ENCODE data around the gene EBF3. TPM values are rescaled to one million over a fixed set of nuclear protein-coding genes. Genes with fewer than 3 reads are reported as not detected.

The EBF3 gene
- total and polyA plus RNA-seq, 4 donors = 0.13 to 23.3 (median 4.3) TPM

DNA sequence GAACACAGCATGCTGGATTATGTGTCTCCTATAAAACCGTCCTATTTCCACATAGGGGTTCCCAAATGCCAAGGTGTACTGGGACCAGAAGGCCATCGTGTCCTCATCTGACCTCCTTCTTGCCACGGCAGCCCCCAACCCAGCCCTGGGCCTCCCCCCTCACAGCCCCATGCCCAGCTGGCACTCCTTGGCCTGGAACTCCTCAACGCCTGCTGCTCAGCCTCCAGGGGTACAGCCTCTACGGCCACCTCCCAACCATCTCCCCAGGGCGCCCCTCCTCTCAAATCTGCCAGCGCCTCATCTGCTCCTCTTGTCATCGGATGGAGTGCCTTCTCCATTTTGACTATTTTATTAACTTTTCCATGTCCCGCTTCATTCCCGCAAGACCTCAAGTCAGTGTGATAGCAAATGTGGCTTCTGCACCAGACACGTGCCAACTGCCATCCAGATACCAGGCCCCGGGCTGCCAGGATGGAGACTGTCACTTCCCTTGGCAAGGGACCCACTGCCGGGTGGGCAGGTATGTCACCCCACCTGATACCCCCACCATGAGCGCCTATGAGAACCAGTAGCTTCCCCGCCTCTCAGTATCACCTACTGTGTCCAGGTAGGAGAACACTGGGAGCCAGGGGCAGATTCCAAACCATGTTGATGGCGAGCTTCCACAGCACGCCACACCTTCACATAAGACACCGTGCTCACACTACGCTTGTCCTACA is 106.7 kb downstream of the EBF3 start:
- no peaks in the 10 kb centered on the region for H3K4me1 ChIP-seq (ENCODE audit: control insufficient read depth in 1 of 2, insufficient read depth in 2 of 2, low read length in 2 of 2)
- intact Hi-C loops (cut with DNase I) = no loop called here
- H3K27ac ChIP-seq (ENCODE audit: low read depth in 1 of 2, low read length in 2 of 2) = no peak overlapping the region
- H3K9me3 ChIP-seq (ENCODE audit: control insufficient read depth, low read length) = peaks cover 5% of the 10 kb centered on the region
- no peak overlapping the region for H3K4me3 ChIP-seq (ENCODE audit: low read length in 2 of 2)
- no peaks in the 10 kb centered on the region for H3K36me3 ChIP-seq (ENCODE audit: control insufficient read depth in 1 of 2, insufficient read depth in 2 of 2, low read length in 1 of 2)
- DNase-seq = peak in 1 of 2 donors; percentile 64
- ATAC-seq (ENCODE audit: low FRiP score) = no peak
- 93 to 95% methylated on average over 19 of the region's 19 CpGs for WGBS, 2 donors
- H3K27me3 ChIP-seq (ENCODE audit: control insufficient read depth in 1 of 2, insufficient read depth in 2 of 2, low read length in 1 of 2) = peaks cover 0 to 1% of the 10 kb centered on the region in 2 donors

DNA sequence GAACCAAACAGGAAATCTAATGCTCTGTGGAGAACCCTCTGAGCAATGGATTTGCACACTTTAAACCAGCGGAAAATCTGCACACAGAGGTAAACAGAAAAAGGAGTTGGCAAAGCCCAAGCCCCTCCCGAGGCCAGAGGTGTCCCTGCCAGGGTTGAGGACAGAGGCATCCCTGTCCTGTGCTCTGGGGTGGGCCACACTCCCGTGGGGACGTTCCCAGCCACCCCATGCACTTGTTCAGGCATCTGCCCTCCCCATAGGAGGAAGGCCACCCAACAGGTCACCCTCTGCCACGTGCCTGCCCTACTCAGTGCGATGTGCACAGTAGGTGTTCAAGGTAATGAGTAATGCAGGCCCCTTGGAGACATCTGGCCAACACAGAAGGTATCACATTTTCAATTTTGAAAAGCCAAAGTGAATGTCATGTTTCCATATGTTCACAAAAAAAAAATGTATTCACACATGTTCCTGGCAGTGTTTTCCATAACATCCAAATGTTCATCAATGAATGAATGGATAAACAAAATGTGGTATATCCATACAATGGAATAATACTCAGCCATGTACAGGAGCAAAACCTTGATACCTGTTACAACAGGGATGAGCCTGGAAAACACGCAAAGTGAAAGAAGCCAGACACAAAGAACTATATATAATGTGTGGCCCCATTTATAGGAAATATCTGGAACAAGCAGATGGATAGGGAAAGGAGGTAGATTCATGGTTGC is 108.1 kb downstream of the EBF3 start:
- intact Hi-C loops (cut with DNase I) = no loop called here
- no peaks in the 10 kb centered on the region for H3K4me1 ChIP-seq (ENCODE audit: control insufficient read depth in 1 of 2, insufficient read depth in 2 of 2, low read length in 2 of 2)
- H3K27me3 ChIP-seq (ENCODE audit: control insufficient read depth in 1 of 2, insufficient read depth in 2 of 2, low read length in 1 of 2) = peaks cover 0 to 1% of the 10 kb centered on the region in 2 donors
- no peak overlapping the region for H3K27ac ChIP-seq (ENCODE audit: low read depth in 1 of 2, low read length in 2 of 2)
- WGBS, 2 donors = 82 to 86% methylated on average over 7 of the region's 7 CpGs
- ATAC-seq (ENCODE audit: low FRiP score) (peak; percentile 29), DNase-seq (peak in 1 of 2 donors; percentile 22)
- peaks cover 5% of the 10 kb centered on the region for H3K9me3 ChIP-seq (ENCODE audit: control insufficient read depth, low read length)
- no peak overlapping the region for H3K4me3 ChIP-seq (ENCODE audit: low read length in 2 of 2)
- no peaks in the 10 kb centered on the region for H3K36me3 ChIP-seq (ENCODE audit: control insufficient read depth in 1 of 2, insufficient read depth in 2 of 2, low read length in 1 of 2)

DNA sequence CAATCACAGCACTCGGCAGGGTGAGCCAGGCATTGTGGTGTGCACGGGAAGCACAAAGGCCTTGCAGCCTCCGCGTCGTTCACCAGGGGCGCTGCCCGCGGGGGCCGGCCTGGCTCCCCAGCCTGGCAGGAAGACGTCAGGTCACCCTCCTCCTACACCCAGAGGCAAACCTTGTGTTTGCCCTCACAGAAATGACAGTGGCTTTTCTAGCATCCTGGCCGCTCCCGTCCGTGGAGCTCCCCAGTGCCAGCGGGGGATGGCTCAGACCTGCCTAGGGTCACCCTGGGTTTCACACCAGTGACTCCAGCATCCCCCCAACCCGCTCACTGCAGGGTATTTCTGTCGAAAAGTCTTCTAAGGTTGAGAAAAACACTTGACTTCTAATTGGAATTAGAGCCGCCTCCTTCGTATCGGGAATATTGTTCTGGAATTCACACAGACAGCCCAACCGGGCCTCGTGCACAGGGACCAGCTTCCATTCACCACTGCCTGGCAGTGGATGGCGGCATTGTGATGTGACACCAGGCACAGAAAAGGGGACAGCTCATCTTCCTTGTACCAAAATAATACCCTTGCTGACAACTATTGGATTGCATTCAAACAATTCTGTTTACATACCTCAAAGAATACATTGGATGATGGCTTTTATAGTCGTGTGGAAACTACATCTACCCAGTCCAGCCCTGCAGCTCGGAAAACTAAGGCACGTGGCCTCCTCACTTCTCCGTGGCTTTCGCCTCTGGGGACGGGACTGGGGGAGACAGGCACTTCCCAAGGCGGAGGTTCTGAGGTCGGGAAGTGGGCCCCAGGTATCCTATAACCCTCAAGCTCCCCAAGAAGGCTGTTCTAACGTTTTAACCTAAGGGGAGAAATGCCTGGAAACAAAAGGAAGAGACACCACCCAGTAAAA is 109.0 kb downstream of the EBF3 start:
- Histone ChIP-seq H3K27me3 (ENCODE audit: control insufficient read depth in 1 of 2, insufficient read depth in 2 of 2, low read length in 1 of 2) (peaks cover under 1 to 1% of the 10 kb centered on the region in 2 donors), H3K9me3 (ENCODE audit: control insufficient read depth, low read length) (peaks cover 5% of the 10 kb centered on the region), H3K36me3 (ENCODE audit: control insufficient read depth in 1 of 2, insufficient read depth in 2 of 2, low read length in 1 of 2) (no peaks in the 10 kb centered on the region), H3K4me1 (ENCODE audit: control insufficient read depth in 1 of 2, insufficient read depth in 2 of 2, low read length in 2 of 2) (no peaks in the 10 kb centered on the region), H3K27ac (ENCODE audit: low read depth in 1 of 2, low read length in 2 of 2) (no peak overlapping the region), H3K4me3 (ENCODE audit: low read length in 2 of 2) (no peak overlapping the region)
- ATAC-seq (ENCODE audit: low FRiP score) (no peak), DNase-seq (peak in 1 of 2 donors; percentile 69)
- 83 to 84% methylated on average over 31 of the region's 31 CpGs for WGBS, 2 donors
- intact Hi-C loops (cut with DNase I) = no loop called here

DNA sequence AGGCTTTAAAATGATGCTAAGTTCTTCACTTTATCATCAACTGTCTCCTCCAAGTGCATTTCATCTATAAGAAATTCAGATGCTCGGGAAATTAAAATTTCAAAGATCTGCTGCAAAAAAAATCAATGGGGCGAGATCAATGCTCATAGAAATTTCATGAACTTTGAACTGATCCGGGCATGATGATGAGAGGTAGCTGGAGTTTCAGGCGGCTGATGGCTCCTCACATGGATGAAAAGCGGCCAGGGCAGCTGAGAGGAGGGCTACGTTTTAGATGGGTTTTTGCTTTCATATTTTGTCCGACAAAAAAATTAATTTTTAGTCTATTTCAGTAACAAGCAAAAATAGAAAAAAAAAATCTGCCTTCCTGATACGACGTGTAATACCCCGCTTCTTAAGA is 109.9 kb downstream of the EBF3 start:
- peaks cover 5% of the 10 kb centered on the region for H3K9me3 ChIP-seq (ENCODE audit: control insufficient read depth, low read length)
- H3K36me3 ChIP-seq (ENCODE audit: control insufficient read depth in 1 of 2, insufficient read depth in 2 of 2, low read length in 1 of 2) = no peaks in the 10 kb centered on the region
- no peak for DNase-seq
- WGBS, 2 donors = 80% methylated on average over 10 of the region's 10 CpGs
- no peak for ATAC-seq (ENCODE audit: low FRiP score)
- H3K27ac ChIP-seq (ENCODE audit: low read depth in 1 of 2, low read length in 2 of 2) = no peak overlapping the region
- intact Hi-C loops (cut with DNase I) = no loop called here
- peaks cover 1 to 4% of the 10 kb centered on the region in 2 donors for H3K27me3 ChIP-seq (ENCODE audit: control insufficient read depth in 1 of 2, insufficient read depth in 2 of 2, low read length in 1 of 2)
- H3K4me1 ChIP-seq (ENCODE audit: control insufficient read depth in 1 of 2, insufficient read depth in 2 of 2, low read length in 2 of 2) = no peaks in the 10 kb centered on the region
- no peak overlapping the region for H3K4me3 ChIP-seq (ENCODE audit: low read length in 2 of 2)

DNA sequence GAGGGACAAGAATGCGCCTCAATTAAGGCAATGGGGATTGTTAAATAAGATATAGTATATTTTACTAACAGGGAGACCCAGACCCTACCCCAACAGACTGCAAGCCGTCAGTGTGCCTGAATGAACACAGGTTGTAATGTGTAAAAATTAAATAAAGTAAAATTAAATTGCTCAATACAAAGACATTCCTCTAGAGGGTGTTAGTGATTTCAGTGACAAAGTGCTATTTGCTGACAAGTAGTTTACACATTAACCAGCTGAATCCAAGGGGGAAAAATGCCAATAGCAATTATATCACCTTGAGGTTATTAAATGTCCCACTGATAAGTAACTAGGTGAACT is 110.5 kb downstream of the EBF3 start:
- no peak for ATAC-seq (ENCODE audit: low FRiP score)
- intact Hi-C loops (cut with DNase I) = no loop called here
- DNase-seq = no peak

DNA sequence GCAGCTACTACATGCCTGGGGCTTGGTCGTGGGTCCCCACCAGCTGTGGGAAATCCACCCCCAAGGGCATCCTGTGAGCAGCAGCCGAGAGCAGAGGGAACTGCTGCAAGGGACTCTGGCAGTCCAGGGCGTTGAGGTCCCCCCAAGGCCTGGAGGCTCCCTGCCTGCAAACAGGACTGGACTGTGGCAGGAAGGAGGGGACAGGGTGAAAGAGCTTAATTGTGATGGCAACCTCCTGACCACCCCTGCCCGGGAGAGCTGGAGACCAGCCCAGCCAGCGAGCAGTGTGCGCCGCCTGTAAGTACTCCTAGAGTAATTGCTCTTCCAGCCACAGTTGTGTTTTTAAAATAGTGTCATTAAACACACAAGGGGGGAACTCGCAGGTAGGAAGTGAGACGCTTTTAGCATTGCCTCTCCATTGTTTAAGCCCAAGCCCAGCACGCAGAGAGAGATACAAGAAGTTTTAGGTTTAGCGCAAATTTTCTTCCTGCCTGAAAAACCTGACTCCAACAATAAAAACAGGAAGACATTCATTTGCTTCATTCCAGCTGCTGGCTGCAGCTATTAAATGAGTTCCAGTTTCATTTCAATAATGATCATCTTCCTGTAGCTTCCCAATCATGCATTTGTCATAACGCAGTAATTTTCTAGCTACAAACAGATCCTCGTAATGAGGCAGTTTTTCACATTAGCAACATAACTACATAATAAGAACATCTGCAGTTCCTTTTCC is 111.1 kb downstream of the EBF3 start:
- Histone ChIP-seq H3K36me3 (ENCODE audit: control insufficient read depth in 1 of 2, insufficient read depth in 2 of 2, low read length in 1 of 2) (no peaks in the 10 kb centered on the region), H3K4me3 (ENCODE audit: low read length in 2 of 2) (no peak overlapping the region), H3K4me1 (ENCODE audit: control insufficient read depth in 1 of 2, insufficient read depth in 2 of 2, low read length in 2 of 2) (no peaks in the 10 kb centered on the region), H3K9me3 (ENCODE audit: control insufficient read depth, low read length) (peaks cover 5% of the 10 kb centered on the region), H3K27me3 (ENCODE audit: control insufficient read depth in 1 of 2, insufficient read depth in 2 of 2, low read length in 1 of 2) (peaks cover 1 to 4% of the 10 kb centered on the region in 2 donors), H3K27ac (ENCODE audit: low read depth in 1 of 2, low read length in 2 of 2) (no peak overlapping the region)
- intact Hi-C loops (cut with DNase I) = no loop called here
- no peak for ATAC-seq (ENCODE audit: low FRiP score)
- peak in 1 of 2 donors; percentile 45 for DNase-seq
- WGBS, 2 donors = 43 to 44% methylated on average over 13 of the region's 13 CpGs

More for the DNA sequence above, 110.5 kb downstream of the EBF3 start:
- Histone ChIP-seq H3K27ac (ENCODE audit: low read depth in 1 of 2, low read length in 2 of 2) (no peak overlapping the region), H3K4me1 (ENCODE audit: control insufficient read depth in 1 of 2, insufficient read depth in 2 of 2, low read length in 2 of 2) (no peaks in the 10 kb centered on the region), H3K36me3 (ENCODE audit: control insufficient read depth in 1 of 2, insufficient read depth in 2 of 2, low read length in 1 of 2) (no peaks in the 10 kb centered on the region), H3K9me3 (ENCODE audit: control insufficient read depth, low read length) (peaks cover 5% of the 10 kb centered on the region), H3K4me3 (ENCODE audit: low read length in 2 of 2) (no peak overlapping the region), H3K27me3 (ENCODE audit: control insufficient read depth in 1 of 2, insufficient read depth in 2 of 2, low read length in 1 of 2) (peaks cover 1 to 4% of the 10 kb centered on the region in 2 donors)
- 40 to 42% methylated on average over 2 of the region's 2 CpGs for WGBS, 2 donors

DNA sequence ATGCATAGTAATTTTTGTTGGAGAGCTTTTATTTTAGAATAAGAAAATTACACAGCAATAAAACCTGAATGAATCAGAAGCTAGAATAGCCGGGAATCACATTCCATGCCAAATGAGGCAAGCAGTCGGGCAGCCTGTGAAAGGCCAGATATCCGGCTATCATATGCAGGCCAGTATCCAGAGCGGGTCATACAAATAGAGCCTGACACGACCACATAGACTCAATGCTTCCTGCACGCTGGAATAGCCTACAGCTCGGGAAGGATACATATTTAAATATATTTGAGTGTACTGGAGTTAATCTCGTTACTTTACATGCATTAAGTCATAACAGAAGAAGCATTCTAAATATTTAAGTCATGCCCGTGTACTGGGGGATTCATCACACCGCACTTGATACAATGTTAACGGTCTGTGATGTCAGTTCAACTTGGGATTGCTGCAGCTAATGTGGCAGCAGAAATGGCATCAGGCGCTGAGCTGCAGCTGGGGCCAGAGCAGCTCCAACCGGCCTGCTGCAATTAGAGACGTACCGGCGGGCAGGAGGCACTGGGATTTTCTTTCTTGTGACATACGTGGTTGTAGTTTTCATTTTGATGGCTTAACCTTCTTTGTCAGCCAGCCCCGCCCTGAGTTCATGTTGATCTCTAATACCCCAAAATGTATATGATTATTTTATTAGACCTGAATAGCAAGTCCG is 112.0 kb downstream of the EBF3 start:
- Histone ChIP-seq H3K4me1 (ENCODE audit: control insufficient read depth in 1 of 2, insufficient read depth in 2 of 2, low read length in 2 of 2) (no peaks in the 10 kb centered on the region), H3K27ac (ENCODE audit: low read depth in 1 of 2, low read length in 2 of 2) (no peak overlapping the region), H3K36me3 (ENCODE audit: control insufficient read depth in 1 of 2, insufficient read depth in 2 of 2, low read length in 1 of 2) (no peaks in the 10 kb centered on the region), H3K9me3 (ENCODE audit: control insufficient read depth, low read length) (peaks cover 5% of the 10 kb centered on the region), H3K4me3 (ENCODE audit: low read length in 2 of 2) (no peak overlapping the region), H3K27me3 (ENCODE audit: control insufficient read depth in 1 of 2, insufficient read depth in 2 of 2, low read length in 1 of 2) (peaks cover 1 to 4% of the 10 kb centered on the region in 2 donors)
- DNase-seq = no peak
- ATAC-seq (ENCODE audit: low FRiP score) = no peak
- 71 to 82% methylated on average over 19 of the region's 19 CpGs for WGBS, 2 donors
- intact Hi-C loops (cut with DNase I) = no loop called here
